GM21723 (cell line): ENCODE measurements around the gene COQ9.
"Not testable (repeated sequence)": the region's sequence is repeated elsewhere in the genome, so short reads cannot be mapped to it uniquely, and the experiment has no call there.

Experiments used
- ATAC-seq: cut with Tn5 transposase; IDR thresholded peaks from one replicate; pipeline ENCODE4 v1.9.1; 2021; ENCODE audit warnings: mild to moderate bottlenecking, moderate library complexity; ENCODE audit not compliant: unreplicated experiment

COQ9 gene

DNA sequence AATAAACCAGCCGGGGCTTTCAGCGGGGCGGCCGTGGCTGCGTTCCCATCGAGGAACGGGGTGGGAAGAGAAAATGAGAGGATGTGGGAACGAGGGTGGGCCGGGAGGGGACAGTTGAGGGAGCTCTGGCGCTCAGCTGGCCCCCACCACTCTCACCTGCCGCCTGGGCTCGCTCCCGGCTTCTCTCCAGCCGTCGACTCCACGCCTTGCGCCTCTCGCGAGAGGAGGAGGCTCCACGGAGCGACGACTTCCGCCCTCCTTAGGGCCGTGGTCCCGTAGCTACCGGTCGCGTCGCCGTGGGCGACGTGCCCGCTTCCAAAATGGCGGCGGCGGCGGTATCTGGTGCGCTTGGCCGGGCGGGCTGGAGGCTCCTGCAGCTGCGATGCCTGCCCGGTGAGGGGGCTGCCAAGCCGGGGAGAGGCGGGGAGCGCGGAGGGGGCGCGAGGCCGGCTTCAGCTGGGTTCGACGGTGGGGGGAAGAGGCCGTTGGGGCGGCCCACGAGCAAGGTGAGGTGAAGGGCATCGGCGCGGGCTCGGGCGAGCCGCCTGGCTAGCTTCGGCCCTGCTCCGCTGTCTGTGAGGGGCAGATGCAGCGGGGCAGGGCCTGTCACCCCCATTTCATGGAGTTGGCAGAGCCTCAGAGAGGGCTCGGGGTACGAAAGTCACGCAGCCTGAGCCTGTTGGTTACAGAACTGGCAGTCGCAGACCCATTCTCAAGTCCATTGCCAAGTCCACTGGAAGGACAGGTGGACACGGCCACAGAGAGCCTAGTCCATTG is at the start of gene COQ9, which contains the start of gene CIAPIN1:
COQ9 (plus strand) TSS at position 294 of the 777 bp plus-strand sequence; CDS start at position 321, 27 bp downstream.
CIAPIN1 (minus strand) TSS at position 200 of the 777 bp plus-strand sequence. CDS start 6,457 bp downstream, outside the sequence.
- peak; percentile 97 for ATAC-seq

DNA sequence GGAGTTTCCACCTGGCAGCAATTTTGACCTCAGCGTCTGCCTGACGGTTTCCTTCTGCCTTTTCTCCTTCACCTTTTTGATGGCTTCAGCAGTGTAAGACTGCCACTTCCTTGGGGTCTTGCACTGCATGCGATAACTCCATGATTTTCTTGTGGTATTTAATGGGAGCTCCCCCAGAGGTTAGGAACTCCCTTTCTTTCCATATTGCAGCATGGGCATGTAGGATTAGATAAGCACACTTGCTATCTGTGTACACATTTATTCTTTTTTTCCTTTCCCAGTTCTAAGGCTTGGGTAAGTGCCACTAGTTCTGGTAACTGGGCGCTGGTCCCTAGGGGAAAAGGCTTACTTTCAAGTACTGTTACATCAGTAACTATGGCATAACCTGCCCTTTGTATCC is 49.8 kb upstream of the COQ9 start:
- not testable (repeated sequence) for ATAC-seq

GRCh38 chr16:57401943-57402640 is 45.2 kb upstream of the COQ9 start:
- ATAC-seq, result no peak

DNA sequence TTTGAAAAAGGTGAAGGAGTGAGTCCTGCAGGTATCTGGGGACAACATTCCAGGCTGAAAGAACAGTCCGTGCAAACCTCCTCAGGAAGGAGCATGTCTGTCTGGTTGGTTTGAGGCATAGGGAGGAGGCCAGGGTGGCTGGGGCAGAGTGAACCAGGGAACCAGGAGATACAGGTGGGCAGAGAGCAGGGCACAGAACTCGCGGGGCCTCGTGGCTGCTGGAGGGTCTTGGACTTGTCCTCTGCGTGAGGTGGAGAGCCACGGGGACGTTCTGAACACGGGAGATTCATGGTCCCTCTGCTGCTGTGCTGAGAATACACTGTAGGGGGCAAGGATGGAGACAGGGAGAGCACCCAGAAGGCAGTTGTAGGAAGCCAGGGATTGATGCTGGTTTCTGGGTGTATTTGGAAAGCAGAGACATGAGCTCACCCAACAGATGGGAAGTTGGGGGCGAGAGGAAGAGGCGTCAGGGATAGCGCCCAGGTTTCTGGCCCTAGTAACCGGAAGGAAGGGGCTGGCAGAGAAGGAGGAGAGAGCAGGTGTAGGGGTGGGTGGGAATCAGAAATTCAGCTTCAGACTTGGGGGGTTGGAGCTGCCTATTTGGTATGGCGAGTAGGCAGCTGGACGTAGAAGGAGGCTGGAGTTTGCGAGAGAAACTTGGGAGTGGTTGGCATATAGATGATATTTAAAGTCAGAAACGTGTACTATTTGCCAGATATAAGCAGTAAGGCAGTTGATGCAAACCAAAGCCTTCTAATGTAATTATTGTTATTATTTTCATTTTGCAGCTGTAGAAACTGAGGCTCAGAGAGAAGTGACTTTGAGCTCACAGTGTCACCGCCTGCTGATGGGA is 43.1 kb upstream of the COQ9 start, which contains the start of gene CCL17:
CCL17 (plus strand) TSS at position 803 of the 853 bp plus-strand sequence. CDS start 9,166 bp downstream, outside the sequence.
- no peak for ATAC-seq

- no peak for ATAC-seq
Observed at GRCh38 chr16:57405097-57405496, 42.2 kb upstream of the COQ9 start.

DNA sequence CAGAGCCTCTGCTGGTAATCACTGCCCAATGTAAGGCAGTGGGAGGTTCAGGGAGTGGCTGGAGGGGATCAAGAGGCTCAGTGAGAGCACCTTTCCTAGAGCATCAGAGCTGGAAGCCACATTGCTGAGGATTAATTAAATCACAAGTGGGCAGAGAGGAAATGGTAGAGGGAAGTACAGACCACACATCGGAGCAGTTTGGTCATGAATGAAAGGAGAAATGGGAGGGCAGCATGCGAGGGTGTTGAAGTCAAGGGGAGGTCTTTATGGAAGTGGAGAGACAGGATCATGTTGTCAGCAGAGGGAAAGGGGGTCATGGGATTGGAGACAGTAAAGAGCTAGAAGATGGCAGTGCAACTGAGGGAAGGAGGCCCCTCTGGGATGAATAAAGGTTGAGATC is 40.4 kb upstream of the COQ9 start:
- ATAC-seq, result no peak

DNA sequence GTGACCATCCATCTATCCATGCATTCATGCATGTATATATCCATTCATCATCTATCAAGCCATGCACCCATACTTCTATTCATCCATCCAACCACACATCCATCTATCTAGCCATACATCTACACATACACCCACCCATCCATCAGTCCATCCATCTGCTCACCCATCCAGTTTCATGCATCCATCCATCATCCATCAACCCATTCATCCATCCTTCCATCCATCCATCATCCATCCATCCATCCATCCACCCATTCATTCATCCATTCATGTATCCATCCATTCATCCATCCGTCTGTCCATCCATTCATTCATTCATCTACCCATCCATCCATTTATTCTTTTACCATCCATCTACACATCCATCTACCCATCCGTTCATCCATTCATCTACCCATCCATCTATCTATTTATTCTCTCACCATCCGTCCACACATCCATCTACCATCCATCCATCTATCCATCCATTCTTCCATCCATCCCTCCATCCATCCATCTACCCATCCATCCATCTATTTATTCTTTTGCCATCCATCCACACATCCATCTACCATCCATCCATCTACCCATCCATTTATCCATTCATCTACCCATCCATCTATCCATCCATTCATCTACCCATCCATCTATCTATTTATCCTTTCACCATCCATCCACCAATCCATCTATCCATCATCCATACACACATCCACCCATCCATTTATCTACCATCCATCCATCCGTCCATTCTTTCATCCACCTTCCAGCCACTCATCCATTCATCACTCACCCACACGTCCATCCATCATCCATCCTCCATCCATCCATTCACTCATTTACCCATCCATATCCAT is 39.5 kb upstream of the COQ9 start:
- ATAC-seq, result no peak

DNA sequence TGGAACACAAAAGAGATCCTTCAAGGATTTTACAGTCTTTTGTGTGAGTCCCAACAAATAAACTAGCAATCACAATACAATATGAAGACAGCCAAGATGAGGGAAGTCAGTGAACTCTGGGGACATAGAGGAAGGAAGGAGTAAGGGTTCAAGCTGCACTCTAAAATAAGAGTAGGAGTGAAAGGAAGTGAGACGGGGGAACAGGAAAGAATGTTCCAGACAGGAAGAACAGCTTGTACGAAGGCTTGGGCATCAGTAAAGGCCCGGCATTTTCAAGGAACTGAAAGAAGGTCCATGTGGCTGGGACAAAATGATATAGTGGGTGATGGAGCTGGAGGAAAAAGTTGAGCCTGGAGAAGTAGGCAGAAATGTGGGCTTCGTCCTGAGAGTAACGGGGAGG is 38.2 kb upstream of the COQ9 start:
- ATAC-seq, result no peak

GRCh38 chr16:57409870-57410587 is 37.2 kb upstream of the COQ9 start:
- ATAC-seq, result no peak

DNA sequence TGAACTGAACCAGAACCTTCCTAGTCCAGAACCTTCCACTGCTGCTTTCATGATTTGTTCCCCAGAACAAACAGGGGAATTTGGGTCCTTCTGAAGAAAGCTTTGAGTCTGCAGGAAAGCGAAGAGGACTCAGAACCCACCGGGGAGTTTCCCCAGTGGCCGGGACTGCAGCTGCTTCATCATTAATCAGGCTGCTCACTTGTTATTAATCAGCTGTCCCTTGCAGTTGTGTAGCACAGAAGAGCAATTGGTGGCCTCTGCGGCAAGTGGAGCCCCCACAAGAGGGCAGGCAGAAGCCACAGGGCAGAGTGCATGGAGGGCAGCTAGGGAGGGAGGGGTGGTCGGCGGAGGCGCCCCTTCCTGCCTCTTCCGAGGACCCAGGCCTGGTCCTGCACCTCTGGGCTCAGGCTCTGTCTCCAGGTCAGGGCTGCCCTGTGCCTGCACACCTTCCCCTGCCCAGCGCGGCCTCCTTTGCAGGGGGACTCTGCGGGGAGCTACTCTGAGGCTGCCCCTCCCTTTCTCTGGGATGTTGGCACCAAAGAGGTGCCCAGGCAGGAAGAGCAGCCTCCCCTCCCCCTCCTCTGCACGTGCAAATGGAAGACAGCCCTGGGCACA is 35.8 kb upstream of the COQ9 start:
- ATAC-seq, result no peak

GRCh38 chr16:57412584-57412983 is 34.7 kb upstream of the COQ9 start:
- no peak for ATAC-seq

- ATAC-seq, result peak; percentile 82
Observed at GRCh38 chr16:57413301-57413730, 34.0 kb upstream of the COQ9 start.

- no peak for ATAC-seq
Observed at GRCh38 chr16:57413733-57414132, 33.5 kb upstream of the COQ9 start.

- ATAC-seq, result no peak
Observed at GRCh38 chr16:57416084-57416483, 31.2 kb upstream of the COQ9 start.

GRCh38 chr16:57419506-57419905 is 27.8 kb upstream of the COQ9 start:
- ATAC-seq, result no peak

GRCh38 chr16:57422026-57422944 is 25.0 kb upstream of the COQ9 start:
- no peak for ATAC-seq

DNA sequence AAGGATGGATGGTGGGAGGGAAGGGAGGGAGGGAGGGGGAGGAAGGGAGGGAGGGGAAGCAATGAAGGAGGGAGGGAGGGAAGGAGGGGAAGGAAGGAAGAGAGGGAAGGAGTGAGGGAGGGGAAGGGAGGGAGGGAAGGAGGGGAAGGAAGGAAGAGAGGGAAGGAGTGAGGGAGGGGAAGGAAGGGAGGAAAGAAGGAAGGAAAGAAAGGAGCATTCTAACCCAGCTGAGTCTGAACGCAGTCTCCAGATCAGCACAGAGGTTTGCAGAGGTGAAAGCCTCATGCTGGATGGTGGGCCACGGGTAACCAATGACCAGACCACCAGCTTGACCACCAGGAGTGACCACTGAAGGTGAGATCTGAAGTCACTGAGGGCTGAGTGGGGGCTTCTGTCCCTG is 24.1 kb upstream of the COQ9 start:
- no peak for ATAC-seq

DNA sequence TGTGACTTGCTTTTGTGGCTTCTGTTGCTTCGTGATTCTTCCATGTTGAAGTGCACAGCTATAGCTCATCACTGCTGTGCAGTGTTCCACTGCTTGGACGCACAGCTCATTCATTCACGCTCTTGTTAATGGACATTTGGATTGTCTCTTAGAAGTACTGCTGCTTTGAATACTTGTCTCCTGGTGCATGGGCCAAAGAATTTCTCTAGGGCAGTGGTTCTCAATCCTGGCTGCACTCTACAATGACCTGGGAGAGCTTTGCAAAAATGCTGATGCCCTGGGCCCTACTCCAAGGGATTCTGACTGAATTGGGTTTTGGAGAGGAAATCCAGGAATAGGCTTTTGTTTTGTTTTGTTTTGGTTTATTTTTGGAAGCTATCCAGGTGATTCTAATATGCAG is 22.7 kb upstream of the COQ9 start:
- ATAC-seq, result no peak
